Muscle layer of duodenum (tissue), 2 donors: ENCODE measurements around the gene C3orf49.

Source experiments
- H3K27ac ChIP-seq: one replicate; pipeline ENCODE4 v1.7.0; 2013; ENCODE audit warnings: mild to moderate bottlenecking, low read length
- H3K27me3 ChIP-seq: one replicate; pipeline ENCODE4 v1.7.0; 2013; ENCODE audit warnings: low read depth, mild to moderate bottlenecking, control low read depth, low read length
- H3K36me3 ChIP-seq, 2 donors: one replicate each; pipeline ENCODE4 v1.7.0; 2013; ENCODE audit warnings: low read length in 2 of 2, control low read depth in 1 of 2, mild to moderate bottlenecking in 1 of 2; ENCODE audit not compliant: insufficient read depth in 2 of 2, control insufficient read depth in 1 of 2
- H3K4me1 ChIP-seq, 2 donors: one replicate each; pipeline ENCODE4 v1.7.0; 2013; ENCODE audit warnings: low read length in 2 of 2, mild to moderate bottlenecking in 2 of 2, control low read depth in 1 of 2, moderate library complexity in 1 of 2; ENCODE audit not compliant: insufficient read depth in 2 of 2, control insufficient read depth in 1 of 2
- H3K4me3 ChIP-seq, 2 donors: one replicate each; pipeline ENCODE4 v1.7.0; 2013; ENCODE audit warnings: low read length in 2 of 2, low read depth in 1 of 2, mild to moderate bottlenecking in 1 of 2
- H3K9me3 ChIP-seq, 2 donors: one replicate each; pipeline ENCODE4 v1.7.0; 2013; ENCODE audit warnings: low read length in 2 of 2, control low read depth in 1 of 2, mild to moderate bottlenecking in 1 of 2; ENCODE audit not compliant: control insufficient read depth in 1 of 2
- donor health status: healthy.

C3orf49 gene

GRCh38 chr3:63869940-63870614 lies 51.0 kb downstream of the C3orf49 start:
- Histone ChIP-seq H3K9me3 (no peaks in the 10 kb centered on the region), H3K4me3 (no peak overlapping the region), H3K36me3 (no peaks in the 10 kb centered on the region), H3K4me1 (peaks cover 0 to 3% of the 10 kb centered on the region in 2 donors), H3K27me3 (no peaks in the 10 kb centered on the region), H3K27ac (no peak overlapping the region)

DNA sequence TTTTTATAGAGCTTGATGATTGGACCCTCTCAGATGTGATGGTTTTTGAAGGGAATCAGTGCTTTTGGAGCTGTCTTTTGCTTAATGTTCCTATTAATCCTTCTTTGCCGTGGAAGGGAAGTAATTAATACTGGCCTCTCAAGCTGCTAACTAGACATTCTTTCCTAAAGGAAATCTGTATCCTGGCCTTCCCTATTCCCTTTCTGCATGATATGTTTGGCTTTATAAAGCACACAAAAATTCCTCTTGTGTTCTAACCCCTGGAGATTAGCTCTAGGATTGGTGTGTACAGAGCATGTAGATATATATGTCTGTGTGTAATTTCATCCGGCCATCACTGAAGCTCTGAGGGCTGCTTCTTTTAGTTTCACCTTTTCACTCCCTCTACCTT lies 51.5 kb downstream of the C3orf49 start:
- Histone ChIP-seq H3K4me3 (no peak overlapping the region), H3K9me3 (no peaks in the 10 kb centered on the region), H3K36me3 (no peaks in the 10 kb centered on the region), H3K4me1 (no peaks in the 10 kb centered on the region), H3K27ac (no peak overlapping the region), H3K27me3 (no peaks in the 10 kb centered on the region)

- H3K27me3 ChIP-seq: no peaks in the 10 kb centered on the region
- H3K27ac ChIP-seq: no peak overlapping the region
- H3K4me1 ChIP-seq: peaks cover 3 to 13% of the 10 kb centered on the region in 2 donors
- H3K36me3 ChIP-seq: no peaks in the 10 kb centered on the region
- H3K4me3 ChIP-seq: no peak overlapping the region
- H3K9me3 ChIP-seq: no peaks in the 10 kb centered on the region
Measured at GRCh38 chr3:63872135-63872924, 53.2 kb downstream of the C3orf49 start.

- H3K36me3 ChIP-seq: no peaks in the 10 kb centered on the region
- H3K9me3 ChIP-seq: no peaks in the 10 kb centered on the region
- H3K4me3 ChIP-seq: no peak overlapping the region
- peaks cover 15 to 29% of the 10 kb centered on the region in 2 donors for H3K4me1 ChIP-seq
- no peak overlapping the region for H3K27ac ChIP-seq
- H3K27me3 ChIP-seq: no peaks in the 10 kb centered on the region
Measured at GRCh38 chr3:63874769-63875168, 55.7 kb downstream of the C3orf49 start.

DNA sequence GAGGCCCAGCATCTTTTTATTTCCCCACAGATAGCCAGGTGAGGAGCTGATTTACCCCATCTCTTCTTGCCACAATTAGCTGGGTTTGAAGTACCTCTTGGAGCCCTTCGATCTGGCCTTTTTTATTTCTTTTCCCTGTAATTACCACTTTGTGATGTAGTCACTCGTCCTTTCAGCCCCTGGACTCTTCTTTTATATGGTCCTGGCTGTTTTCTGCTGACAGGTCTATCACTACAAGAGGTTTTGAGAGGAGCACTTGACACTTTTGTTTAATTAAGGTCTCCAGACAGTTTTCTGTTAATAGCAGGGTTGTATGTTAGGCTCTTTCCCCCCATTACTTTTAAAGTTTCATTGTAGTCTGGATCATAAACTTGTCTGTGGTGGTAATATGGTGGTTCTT lies 56.4 kb downstream of the C3orf49 start:
- Histone ChIP-seq H3K27me3 (no peaks in the 10 kb centered on the region), H3K36me3 (no peaks in the 10 kb centered on the region), H3K4me3 (no peak overlapping the region), H3K4me1 (peaks cover 15 to 29% of the 10 kb centered on the region in 2 donors), H3K9me3 (no peaks in the 10 kb centered on the region), H3K27ac (no peak overlapping the region)

- Histone ChIP-seq H3K4me1 (peaks cover 15 to 29% of the 10 kb centered on the region in 2 donors), H3K4me3 (no peak overlapping the region), H3K9me3 (no peaks in the 10 kb centered on the region), H3K27ac (no peak overlapping the region), H3K36me3 (no peaks in the 10 kb centered on the region), H3K27me3 (no peaks in the 10 kb centered on the region)
Measured at GRCh38 chr3:63876260-63876659, 57.2 kb downstream of the C3orf49 start.

DNA sequence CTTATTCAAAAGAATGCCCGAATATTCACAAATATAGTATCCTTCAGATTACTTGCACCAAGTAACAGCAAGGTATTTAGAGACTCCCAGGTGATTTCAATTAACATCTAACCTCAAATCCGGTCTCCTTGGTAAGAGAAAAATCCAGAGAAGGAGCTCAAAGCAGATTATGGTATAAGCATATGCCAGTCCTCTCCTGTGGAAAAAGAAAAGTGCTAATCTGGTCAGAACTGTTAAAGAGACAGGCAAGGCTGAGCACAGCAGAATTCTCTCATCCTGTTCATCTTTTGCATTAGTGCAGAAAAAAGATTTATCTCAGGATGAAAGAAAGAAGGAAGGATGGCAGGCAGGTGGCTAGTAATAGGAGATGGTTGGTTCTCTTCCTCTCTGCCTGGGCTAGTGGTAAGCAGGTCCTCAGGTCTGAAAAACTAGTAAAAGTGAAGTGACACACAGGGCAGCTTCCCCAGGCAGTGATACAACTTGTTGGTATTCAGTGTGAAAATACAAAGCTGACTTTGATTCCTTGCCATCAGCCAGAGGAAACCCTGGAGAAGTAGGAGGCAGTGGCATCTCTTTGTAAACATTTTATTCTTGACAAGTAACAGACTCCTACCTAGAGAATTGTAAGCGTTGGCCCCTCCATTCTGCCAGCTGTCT lies 58.8 kb downstream of the C3orf49 start:
- H3K36me3 ChIP-seq: no peaks in the 10 kb centered on the region
- no peak overlapping the region for H3K4me3 ChIP-seq
- no peaks in the 10 kb centered on the region for H3K9me3 ChIP-seq
- no peaks in the 10 kb centered on the region for H3K27me3 ChIP-seq
- no peak overlapping the region for H3K27ac ChIP-seq
- H3K4me1 ChIP-seq: peaks cover 15 to 29% of the 10 kb centered on the region in 2 donors

DNA sequence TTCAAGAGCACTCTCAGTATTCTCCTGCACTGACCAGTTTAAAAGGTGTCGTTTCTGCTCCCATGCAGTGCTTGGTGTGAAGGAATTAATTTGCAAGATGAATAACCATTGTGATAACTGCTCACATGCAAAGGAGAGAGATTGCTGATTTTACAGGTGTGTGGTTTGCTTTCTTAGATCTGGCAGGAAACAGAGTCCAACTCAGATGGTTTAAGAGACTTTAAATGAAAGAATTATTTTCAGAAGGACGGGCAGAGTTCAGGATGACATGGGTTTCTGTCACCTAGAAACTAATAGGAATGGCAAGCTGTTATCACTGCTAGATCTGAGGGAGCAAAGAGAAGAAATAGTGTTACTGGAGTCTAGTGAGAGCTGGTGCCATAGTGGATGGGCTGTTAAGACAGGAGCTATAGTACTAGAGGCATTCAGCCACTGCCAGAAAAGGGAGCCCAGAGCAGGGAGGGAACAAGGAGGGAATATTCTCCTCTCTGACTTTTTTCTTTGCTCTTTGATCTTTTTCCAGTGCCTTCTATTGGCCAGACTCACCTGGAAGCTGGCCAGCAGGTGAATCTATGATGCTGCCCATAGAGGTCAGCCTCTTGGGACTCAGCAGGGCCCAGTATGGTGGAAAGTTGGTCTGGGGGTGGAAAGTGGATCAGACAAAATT lies 59.4 kb downstream of the C3orf49 start:
- Histone ChIP-seq H3K27me3 (no peaks in the 10 kb centered on the region), H3K4me1 (peaks cover 15 to 29% of the 10 kb centered on the region in 2 donors), H3K4me3 (no peak overlapping the region), H3K36me3 (no peaks in the 10 kb centered on the region), H3K27ac (no peak overlapping the region), H3K9me3 (no peaks in the 10 kb centered on the region)

- H3K9me3 ChIP-seq: no peaks in the 10 kb centered on the region
- peaks cover 15 to 29% of the 10 kb centered on the region in 2 donors for H3K4me1 ChIP-seq
- H3K36me3 ChIP-seq: no peaks in the 10 kb centered on the region
- no peak overlapping the region for H3K27ac ChIP-seq
- no peaks in the 10 kb centered on the region for H3K27me3 ChIP-seq
- no peak overlapping the region for H3K4me3 ChIP-seq
Measured at GRCh38 chr3:63880653-63881052, 61.6 kb downstream of the C3orf49 start.

DNA sequence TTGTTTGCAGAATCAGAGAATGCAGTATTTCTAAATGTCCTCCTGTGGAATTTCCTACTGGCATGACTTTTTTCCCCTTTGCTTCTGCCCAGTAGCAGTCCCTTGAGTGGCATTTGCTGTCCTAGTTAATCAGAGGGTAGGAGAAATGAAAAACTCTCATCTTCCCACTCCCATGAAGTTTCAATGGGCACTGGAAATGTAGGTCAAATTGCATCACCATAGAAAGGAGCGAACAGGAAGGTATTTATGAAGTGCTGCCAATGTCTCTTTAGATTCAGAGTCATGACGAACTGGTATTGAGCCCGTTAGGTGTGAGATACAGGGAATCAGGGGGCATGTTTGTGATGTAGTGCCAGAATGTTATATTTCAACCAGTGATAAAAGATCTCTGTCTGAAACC lies 67.8 kb downstream of the C3orf49 start:
- Histone ChIP-seq H3K4me3 (no peak overlapping the region), H3K27ac (no peak overlapping the region), H3K27me3 (no peaks in the 10 kb centered on the region), H3K4me1 (peaks cover 0 to 11% of the 10 kb centered on the region in 2 donors), H3K36me3 (no peaks in the 10 kb centered on the region), H3K9me3 (no peaks in the 10 kb centered on the region)

GRCh38 chr3:63891518-63891917 lies 72.4 kb downstream of the C3orf49 start:
- Histone ChIP-seq H3K36me3 (no peaks in the 10 kb centered on the region), H3K4me3 (no peak overlapping the region), H3K27ac (no peak overlapping the region), H3K27me3 (no peaks in the 10 kb centered on the region), H3K9me3 (no peaks in the 10 kb centered on the region), H3K4me1 (peaks cover 0 to 17% of the 10 kb centered on the region in 2 donors)
